ENCODE measurements around the gene ATXN7L1. TPM values are rescaled to one million over a fixed set of nuclear protein-coding genes. Genes with fewer than 3 reads are reported as not detected.

The ATXN7L1 gene
- total and polyA plus RNA-seq, 2 of the 8 experiments (the other 6 are each of a cell fraction or from before 2014, with no cell fraction given), result 14.3 to 34.0 TPM

- TF ChIP-seq RXRA (IDR thresholded peaks at IDR 0.05; ENCODE audit: insufficient read depth, low read depth, low read length) (no peak), RFX5 (IDR thresholded peaks at IDR 0.05; ENCODE audit: borderline replicate concordance, low read depth, low read length) (no peak), SUZ12 (IDR thresholded peaks at IDR 0.05; ENCODE audit: low read length) (no peak), BACH1 (IDR thresholded peaks at IDR 0.05; ENCODE audit: low read length) (no peak), POLR2AphosphoS5 (IDR thresholded peaks at IDR 0.05; ENCODE audit: low read depth, low read length) (no peak), SIX5 (IDR thresholded peaks at IDR 0.05; ENCODE audit: low read depth, low read length) (no peak)
These were observed 299.1 kb downstream of the ATXN7L1 start (continued) for GRCh38 chr7:105577251-105577650.

All from H1 (cell line).